Measurements from ENCODE around the gene TMCO1. TPM values are rescaled to one million over a fixed set of nuclear protein-coding genes. Genes with fewer than 3 reads are reported as not detected.
"Not testable (repeated sequence)": the region's sequence is repeated elsewhere in the genome, so short reads cannot be mapped to it uniquely, and the experiment has no call there.

TMCO1 gene, protein sequence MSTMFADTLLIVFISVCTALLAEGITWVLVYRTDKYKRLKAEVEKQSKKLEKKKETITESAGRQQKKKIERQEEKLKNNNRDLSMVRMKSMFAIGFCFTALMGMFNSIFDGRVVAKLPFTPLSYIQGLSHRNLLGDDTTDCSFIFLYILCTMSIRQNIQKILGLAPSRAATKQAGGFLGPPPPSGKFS
- 27.2 and 73.4 TPM in 2 replicates for total RNA-seq (2014; rRNA removed; shearing (Covaris generic); ENCODE audit: low replicate concordance)

DNA sequence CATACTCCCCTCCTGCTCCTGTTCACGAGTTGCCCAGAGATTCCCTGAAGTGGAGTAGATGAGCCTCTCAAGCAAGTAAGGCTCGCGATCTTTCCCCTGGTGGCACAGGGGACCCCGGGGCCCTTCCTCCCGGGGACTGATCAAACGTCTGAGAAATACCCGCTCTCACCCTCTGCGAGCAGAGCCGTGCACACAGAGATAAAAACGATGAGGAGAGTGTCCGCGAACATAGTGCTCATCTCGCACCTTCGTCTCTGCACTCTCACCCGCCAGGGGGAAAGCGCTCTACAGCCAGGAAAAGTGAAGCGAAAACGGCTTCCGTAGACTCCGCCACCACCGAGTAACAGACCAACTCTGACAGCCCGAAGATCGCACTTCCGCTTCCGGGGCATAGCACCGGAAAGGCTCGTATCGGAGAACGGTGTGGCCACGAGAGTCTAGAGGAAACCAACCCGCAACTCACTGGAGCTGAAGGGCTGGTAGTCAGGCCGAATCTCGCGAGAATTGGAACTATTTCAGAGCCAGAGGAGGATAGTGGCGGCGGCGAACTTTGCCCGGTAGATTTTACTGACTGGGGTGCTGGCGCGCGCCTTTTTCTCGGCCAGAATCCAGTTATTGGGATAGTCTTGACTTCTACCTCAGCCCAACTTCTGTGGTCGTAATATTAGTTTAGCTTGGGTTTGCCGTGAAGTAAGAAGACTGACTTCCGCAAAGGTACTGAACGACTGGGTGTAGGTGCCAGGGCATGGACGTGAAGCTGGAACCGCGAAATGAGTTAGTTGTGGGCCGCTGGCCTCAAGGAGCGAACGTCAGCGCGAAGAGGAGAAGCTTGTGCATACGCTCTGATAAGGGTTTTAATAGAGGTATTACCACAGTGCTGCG lies at the start of gene TMCO1:
Gene TMCO1, minus strand, starts transcription at position 356 of the 882 bp plus-strand sequence. Its CDS starts 117 bp downstream, at position 239.
- in situ Hi-C loops (cut with HindIII; ENCODE audit: low pct_unique_long_range_greater_than_20kb, low sequenced_read_pairs), result no loop called here
- peak; percentile 93 for DNase-seq (ENCODE audit: low read depth)

DNA sequence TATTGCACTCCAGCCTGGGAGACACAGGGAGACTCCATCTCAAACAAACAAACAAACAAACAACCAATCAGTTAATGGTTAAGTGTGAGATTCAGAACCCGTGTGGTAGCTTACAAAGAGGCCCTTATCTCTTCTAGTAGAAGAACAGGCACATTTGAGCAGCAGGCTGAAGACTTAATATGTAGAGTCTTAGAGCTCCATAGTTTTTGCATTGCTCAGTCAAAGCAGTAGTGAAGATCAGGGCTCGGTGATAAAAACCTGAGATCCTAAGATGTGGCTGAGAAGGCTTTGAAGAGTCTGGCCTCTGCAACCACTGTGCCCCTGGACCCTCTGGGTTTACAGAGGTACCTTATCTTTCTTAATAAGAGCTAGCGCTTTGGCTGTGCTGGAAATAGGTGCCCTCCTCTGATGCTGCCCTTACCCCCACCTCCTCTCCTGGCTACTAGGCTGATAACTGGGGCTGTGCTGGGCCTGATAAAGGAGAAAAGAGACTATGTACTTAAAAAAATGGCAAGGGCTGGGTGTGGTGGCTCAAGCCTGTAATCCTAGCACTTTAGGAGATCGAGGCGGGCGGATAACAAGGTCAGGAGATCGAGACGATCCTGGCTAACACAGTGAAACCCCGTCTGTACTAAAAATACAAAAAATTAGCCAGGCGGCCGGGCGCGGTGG lies 48.3 kb upstream of the TMCO1 start:
- no peak for DNase-seq (ENCODE audit: low read depth)
- in situ Hi-C loops (cut with HindIII; ENCODE audit: low pct_unique_long_range_greater_than_20kb, low sequenced_read_pairs), result no loop called here

DNA sequence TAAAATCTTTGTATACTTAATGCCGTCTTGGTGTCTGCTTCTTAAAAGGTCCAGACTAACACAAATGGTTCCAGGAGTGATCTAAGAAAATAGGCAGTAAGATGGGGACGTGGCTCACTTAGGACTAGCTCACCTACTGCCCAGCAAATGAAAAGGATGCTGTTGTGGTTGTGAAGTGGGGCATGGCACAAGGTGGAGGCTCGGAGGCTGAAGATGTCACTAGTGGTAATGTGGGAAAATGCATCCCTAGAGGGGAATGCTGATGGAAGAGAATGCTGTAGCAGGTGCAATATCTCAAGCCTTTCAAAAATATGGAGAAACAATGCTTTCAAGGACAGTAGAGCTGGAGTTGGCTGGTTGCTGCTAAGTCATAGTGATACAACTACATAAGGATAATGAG lies 47.5 kb upstream of the TMCO1 start:
- DNase-seq (ENCODE audit: low read depth), result no peak
- in situ Hi-C loops (cut with HindIII; ENCODE audit: low pct_unique_long_range_greater_than_20kb, low sequenced_read_pairs), result no loop called here

DNA sequence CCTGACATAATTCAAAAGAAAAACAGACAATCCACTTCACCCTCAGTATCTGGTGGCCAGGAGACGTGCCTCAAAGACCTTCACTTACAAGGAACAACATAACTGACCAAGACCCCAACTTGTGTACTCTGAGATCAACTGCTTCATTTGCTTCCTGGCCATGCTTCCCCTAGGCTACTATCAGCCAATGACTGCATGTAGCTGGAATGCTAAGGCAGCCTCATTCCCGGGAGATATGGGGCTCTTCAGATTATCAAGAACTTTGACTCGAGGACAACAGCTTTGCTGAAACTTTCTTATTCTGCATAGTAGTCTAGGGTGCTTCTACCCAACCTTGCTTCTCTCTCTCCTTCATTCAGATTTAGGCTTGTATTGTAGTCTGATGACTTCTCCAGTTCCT lies 47.1 kb upstream of the TMCO1 start:
- DNase-seq (ENCODE audit: low read depth), result no peak
- in situ Hi-C loops (cut with HindIII; ENCODE audit: low pct_unique_long_range_greater_than_20kb, low sequenced_read_pairs), result no loop called here

DNA sequence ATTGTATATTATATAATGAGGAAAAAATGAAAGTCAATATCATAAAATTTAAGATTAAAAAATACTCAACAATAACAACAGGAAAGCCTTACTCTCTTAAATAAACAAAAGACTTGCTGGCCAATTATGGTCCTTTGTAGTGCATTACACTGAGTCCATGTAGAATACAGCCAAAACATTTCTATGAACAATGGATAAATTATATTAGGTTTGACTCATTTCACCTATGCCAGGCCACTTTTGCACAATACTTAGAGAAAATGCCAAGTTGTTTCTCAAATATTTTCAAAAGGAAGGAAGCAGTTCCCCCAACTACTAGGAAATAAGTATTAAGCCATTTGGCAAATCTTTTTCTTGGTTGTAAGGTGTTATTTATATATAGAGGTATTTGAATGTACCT lies 38.9 kb upstream of the TMCO1 start:
- in situ Hi-C loops (cut with HindIII; ENCODE audit: low pct_unique_long_range_greater_than_20kb, low sequenced_read_pairs), result no loop called here
- no peak for DNase-seq (ENCODE audit: low read depth)

DNA sequence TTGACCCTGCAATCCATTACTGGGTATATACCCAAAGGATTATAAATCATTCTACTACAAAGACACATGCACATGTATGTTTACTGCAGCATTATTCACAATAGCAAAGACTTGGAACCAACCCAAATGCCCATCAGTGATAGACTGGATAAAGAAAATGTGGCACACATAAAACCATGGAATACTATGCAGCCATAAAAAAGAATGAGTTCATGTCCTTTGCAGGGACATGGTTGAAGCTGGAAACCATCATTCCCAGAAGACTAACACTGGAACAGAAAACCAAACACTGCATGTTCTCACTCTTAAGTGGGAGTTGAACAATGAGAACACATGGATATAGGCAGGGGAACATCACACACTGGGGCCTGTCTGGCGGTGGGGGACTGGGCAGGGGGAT lies 35.8 kb upstream of the TMCO1 start:
- in situ Hi-C loops (cut with HindIII; ENCODE audit: low pct_unique_long_range_greater_than_20kb, low sequenced_read_pairs); DNase-seq (ENCODE audit: low read depth): not testable (repeated sequence)

DNA sequence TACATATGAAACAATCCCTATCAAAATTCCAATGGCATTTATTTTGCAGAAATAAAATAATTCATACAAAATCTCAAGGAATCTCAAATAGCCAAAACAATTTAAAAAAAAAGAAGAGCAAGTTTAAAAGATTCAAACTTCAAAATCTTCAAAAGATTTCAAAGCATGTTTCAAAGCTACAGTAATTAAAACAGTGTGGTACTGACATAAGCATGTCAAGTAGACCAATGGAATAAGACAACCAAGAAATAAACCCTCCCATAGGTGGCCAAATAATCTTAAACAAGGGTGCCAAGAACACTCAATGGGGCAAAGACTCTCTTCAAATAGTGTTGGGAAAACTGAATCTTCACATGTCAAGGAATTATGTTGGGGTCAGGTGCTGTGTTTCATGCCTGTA lies 30.7 kb upstream of the TMCO1 start:
- DNase-seq (ENCODE audit: low read depth), result no peak
- in situ Hi-C loops (cut with HindIII; ENCODE audit: low pct_unique_long_range_greater_than_20kb, low sequenced_read_pairs), result no loop called here

DNA sequence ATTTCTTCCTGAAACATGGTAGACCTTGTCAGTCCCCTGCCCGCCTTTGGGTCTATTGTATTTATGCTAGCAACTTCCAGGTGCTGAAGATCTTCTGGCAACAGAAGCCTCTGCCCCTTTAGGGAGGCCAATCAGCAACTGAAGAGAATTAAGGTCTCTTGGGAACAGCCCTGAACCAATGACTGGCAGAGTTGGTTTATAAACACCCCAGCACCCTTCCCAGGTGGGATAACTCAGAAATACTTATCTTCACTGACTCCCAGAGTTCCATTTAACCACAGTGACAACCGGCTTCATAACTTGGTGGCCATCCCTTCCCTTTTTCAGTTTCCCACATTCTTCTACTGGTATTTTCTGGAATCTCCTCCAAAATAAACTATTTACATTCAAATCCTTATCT lies 27.2 kb upstream of the TMCO1 start:
- DNase-seq (ENCODE audit: low read depth), result no peak
- in situ Hi-C loops (cut with HindIII; ENCODE audit: low pct_unique_long_range_greater_than_20kb, low sequenced_read_pairs), result no loop called here

DNA sequence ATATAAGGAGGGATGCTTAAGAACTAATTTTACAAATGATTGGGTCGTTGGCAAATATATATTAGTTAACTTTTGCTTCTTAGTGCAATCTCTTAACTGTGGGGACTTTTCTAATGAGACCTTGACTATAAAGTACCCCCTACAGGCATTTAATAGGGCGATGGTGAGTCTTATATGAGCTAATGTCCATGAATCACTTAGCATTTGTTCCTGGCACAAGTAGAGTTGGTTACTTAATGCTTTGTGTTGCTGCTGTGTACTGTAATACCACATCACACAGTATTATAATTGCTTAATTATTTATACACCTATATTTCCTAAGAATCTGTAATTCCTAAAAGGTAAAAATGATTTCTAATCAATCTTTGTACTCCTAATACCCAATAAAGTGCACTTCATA lies 25.3 kb upstream of the TMCO1 start:
- DNase-seq (ENCODE audit: low read depth), result no peak
- in situ Hi-C loops (cut with HindIII; ENCODE audit: low pct_unique_long_range_greater_than_20kb, low sequenced_read_pairs), result no loop called here

DNA sequence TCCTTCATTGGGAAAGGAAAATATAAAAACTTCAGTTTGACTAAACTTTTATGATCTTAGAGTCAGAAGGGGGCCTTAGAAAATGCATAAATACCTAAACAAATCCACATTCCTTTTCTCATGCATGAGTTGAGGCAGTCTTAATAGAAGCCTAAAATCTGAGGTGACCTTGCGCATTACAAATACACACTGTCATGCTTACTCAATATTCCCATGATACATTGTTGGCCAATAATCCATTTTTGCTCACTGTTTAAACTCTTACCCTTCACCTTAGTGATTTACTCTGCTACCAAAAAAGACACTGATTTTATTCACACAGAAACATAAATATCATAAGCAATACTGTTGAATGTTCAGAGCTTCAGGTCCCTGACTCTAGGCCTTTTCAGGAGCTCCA lies 19.1 kb upstream of the TMCO1 start:
- in situ Hi-C loops (cut with HindIII; ENCODE audit: low pct_unique_long_range_greater_than_20kb, low sequenced_read_pairs), result no loop called here
- no peak for DNase-seq (ENCODE audit: low read depth)

DNA sequence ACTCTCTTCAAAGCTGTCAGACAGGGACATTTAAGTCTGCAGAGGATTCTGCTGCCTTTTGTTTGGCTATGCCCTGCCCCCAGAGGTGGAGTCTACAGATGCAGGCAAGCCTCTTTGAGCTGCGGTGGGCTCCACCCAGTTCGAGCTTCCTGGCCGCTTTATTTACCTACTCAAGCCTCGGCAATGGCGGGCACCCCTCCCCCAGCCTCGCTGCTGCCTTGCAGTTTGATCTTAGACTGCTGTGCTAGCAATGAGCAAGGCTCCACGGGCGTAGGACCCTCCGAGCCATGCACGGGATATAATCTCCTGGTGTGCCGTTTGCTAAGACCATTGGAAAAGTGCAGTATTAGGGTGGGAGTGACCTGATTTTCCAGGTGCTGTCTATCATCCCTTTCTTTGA lies 14.9 kb upstream of the TMCO1 start:
- in situ Hi-C loops (cut with HindIII; ENCODE audit: low pct_unique_long_range_greater_than_20kb, low sequenced_read_pairs); DNase-seq (ENCODE audit: low read depth): not testable (repeated sequence)

DNA sequence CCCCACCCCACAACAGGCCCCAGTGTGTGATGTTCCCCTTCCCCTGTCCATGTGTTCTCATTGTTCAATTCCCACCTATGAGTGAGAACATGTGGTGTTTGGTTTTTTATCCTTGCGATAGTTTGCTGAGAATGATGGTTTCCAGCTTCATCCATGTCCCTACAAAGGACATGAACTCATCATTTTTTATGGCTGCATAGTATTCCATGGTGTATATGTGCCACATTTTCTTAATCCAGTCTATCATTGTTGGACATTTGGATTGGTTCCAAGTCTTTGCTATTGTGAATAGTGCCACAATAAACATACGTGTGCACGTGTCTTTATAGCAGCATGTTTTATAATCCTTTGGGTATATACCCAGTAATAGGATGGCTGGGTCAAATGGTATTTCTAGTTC lies 9.5 kb upstream of the TMCO1 start:
- in situ Hi-C loops (cut with HindIII; ENCODE audit: low pct_unique_long_range_greater_than_20kb, low sequenced_read_pairs); DNase-seq (ENCODE audit: low read depth): not testable (repeated sequence)

DNA sequence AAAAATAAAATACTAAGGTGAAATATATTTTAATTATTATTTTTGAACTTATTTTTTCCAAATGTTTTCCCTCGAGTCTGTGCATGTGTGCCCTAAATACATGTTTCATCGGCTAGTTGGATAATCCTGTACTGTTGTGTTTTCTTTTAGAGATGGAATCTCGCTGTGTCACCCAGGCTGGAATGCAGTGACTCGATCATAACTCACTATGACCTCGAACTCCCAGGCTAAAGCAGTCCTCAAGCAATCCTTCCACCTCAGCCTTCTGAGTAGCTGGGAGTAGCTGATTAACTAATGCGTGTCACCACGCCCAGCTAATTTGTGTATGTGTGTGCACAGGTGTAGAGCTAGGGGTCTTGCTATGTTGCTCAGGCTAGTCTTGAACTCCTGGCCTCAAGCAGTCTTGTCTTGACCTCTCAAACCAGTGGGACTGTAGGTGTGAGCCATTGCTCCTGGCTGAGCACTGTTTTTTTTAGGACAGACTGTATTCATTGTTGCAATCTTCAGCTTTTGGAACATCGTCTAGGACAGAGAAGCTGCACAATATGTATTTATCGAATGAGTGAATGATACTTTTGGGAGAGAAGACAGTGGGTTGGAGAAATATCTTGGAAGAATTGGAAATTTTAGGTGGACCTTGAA lies 4.8 kb upstream of the TMCO1 start:
- peak; percentile 83 for DNase-seq (ENCODE audit: low read depth)
- in situ Hi-C loops (cut with HindIII; ENCODE audit: low pct_unique_long_range_greater_than_20kb, low sequenced_read_pairs), result no loop called here

DNA sequence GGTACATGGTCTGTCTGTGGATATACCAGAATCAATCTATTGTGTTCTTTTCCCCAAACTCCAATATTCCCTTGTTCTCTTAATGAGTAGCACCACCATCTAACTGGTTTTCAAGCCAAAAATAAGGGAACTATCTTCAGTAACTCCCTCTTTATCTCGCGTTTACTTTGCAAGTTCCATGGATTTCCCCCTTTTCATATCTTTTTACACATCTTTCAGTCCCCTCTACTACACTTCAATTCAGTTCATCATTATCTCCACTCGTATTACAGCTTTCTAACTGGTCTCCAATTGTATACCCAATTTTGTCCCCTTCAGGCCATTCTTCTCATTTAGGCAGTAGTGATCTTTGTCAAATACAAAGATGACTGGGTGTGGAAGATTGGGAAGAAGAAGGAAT lies 4.1 kb upstream of the TMCO1 start:
- in situ Hi-C loops (cut with HindIII; ENCODE audit: low pct_unique_long_range_greater_than_20kb, low sequenced_read_pairs), result no loop called here
- DNase-seq (ENCODE audit: low read depth), result peak; percentile 20

DNA sequence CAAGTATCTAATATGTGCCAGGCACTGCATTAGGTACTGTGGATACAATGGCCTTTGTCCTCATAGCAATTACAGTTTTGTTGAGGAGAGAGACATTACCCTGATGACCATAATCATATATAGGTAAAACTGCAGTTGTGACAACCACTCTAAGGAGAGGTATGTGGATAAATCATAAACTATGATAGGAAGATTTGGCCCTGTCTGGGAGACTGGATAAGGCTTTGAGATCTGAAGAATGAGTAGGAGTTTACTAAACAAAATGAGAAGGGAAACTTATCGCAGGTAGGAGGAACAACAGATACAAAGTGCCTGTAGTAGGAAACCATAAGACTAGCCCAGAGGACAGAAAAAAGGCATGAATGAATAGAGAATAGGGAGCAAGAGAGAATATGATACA lies 4.4 kb downstream of the TMCO1 start:
- in situ Hi-C loops (cut with HindIII; ENCODE audit: low pct_unique_long_range_greater_than_20kb, low sequenced_read_pairs), result no loop called here

DNA sequence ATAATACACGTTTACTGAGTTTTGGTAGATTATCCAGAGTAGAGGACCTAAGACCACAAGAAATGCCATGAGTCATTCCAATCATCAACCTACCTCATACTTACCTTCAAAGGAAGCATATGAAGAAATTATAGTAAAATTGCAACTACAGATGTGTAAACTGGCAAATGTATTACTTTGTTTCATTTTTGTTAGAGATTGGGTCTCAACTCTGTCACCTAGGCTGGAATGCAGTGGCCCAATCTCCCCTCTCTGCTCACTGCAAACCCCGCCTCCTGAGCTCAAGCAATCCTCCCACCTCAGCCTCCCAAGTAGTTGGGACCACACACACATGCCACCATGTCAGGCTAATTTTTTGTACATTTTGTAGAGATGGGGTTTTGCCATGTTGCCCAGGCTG lies 5.2 kb downstream of the TMCO1 start:
- DNase-seq (ENCODE audit: low read depth), result no peak

More for the DNA sequence above, 4.4 kb downstream of the TMCO1 start:
- DNase-seq (ENCODE audit: low read depth), result no peak

DNA sequence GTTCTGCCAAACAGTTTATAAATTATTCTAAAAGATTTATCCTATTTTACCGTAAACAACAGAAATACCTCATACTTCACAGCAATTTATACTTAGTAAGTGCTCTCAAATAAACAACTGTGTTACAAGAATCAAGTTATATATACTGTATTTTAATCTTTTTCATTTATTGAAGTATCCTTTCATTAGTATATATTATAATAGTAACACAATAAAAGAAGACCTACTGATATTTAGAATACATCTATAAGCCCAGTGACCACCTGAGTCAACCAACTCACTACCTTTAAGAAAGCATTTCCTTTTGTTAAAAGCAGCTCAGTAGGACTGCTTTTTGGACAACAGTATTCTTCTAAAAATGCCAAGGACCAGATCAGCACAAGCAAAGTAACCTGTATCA lies 5.9 kb downstream of the TMCO1 start:
- DNase-seq (ENCODE audit: low read depth), result no peak
- in situ Hi-C loops (cut with HindIII; ENCODE audit: low pct_unique_long_range_greater_than_20kb, low sequenced_read_pairs), result no loop called here

More for the DNA sequence above, 5.2 kb downstream of the TMCO1 start:
- in situ Hi-C loops (cut with HindIII; ENCODE audit: low pct_unique_long_range_greater_than_20kb, low sequenced_read_pairs), result no loop called here

DNA sequence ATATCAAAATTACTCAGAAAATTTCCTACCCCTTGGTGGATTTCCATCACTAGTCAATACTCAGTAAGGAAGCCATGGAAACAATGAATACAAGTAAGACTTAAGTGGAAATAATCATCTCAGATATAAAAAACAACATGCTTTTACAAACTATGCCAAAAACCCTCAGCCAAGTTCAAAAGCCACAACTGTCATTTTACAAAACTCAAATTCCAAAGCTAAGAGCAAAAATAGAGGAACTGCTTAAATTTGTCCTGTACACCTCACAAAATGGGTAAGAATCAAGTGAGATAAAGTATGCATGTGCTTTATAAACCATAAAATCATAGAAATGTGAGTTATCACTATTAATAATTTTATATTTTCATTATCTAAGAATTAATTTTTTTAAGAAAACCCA lies 9.6 kb downstream of the TMCO1 start:
- in situ Hi-C loops (cut with HindIII; ENCODE audit: low pct_unique_long_range_greater_than_20kb, low sequenced_read_pairs), result no loop called here
- DNase-seq (ENCODE audit: low read depth), result no peak
